Measurements from ENCODE around the gene PKNOX2. TPM values are rescaled to one million over a fixed set of nuclear protein-coding genes. Genes with fewer than 3 reads are reported as not detected.

Gene PKNOX2, protein sequence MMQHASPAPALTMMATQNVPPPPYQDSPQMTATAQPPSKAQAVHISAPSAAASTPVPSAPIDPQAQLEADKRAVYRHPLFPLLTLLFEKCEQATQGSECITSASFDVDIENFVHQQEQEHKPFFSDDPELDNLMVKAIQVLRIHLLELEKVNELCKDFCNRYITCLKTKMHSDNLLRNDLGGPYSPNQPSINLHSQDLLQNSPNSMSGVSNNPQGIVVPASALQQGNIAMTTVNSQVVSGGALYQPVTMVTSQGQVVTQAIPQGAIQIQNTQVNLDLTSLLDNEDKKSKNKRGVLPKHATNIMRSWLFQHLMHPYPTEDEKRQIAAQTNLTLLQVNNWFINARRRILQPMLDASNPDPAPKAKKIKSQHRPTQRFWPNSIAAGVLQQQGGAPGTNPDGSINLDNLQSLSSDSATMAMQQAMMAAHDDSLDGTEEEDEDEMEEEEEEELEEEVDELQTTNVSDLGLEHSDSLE
- 1 to 10 TPM in 2 of 4 donors, under 1 TPM in 1, not detected in 1; 0.40 to 5.9 (median 1.1) TPM for total RNA-seq

DNA sequence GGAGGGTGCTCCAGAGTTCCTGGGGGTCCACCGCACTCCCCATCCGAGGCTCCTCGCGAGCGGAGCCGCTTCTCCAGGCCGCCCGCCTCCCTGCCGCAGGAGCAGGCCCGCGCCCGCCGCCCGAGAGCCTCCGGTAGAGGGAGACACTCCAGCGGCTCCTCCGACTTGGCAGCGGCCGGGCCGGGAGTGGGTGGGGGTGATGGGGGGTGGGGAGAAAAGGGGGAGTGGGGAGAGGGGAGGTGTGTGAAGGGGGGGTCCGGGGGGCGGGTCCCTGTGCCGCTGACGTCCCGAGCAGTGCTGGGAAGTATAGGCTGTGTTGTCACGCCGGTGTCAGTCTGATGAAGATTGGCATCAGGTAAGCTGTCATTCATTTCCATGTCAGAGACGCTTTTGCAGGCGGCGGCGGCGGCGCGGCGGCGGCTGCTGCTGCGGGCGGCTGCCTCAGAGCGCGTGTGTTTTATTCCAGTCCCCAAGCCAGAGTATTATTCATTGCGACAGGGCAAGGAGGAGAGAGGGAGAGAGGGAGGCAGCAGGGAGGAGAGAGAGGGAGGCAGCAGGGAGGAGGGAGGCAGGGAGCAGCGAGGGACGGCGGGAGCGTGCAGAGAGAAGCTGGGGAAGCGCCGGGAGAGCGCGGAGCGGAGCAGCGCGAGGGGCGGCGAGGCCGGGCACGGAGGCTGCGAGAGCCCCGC is at the start of gene PKNOX2:
TSS of gene PKNOX2 (plus strand) at position 330 of the 689 bp plus-strand sequence. CDS start 186,555 bp downstream, outside the sequence.
- 0% methylated on average over 13 to 24 of the region's 58 CpGs for WGBS, 2 donors
- Histone ChIP-seq H3K4me3 (peak within 1 kb of the TSS; percentile 42 to 72 (median 61)), H3K27ac (peak within 1 kb of the TSS; percentile 60 to 90 (median 84)), H3K4me1 (peaks cover 15 to 60% (median 27%) of the 10 kb centered on the region in 3 donors), H3K27me3 (peaks cover 0 to 54% (median 2%) of the 10 kb centered on the region in 4 donors), H3K36me3 (no peaks in the 10 kb centered on the region), H3K9me3 (no peaks in the 10 kb centered on the region)
- DNase-seq: no peak
- TF ChIP-seq, protein P1, sequence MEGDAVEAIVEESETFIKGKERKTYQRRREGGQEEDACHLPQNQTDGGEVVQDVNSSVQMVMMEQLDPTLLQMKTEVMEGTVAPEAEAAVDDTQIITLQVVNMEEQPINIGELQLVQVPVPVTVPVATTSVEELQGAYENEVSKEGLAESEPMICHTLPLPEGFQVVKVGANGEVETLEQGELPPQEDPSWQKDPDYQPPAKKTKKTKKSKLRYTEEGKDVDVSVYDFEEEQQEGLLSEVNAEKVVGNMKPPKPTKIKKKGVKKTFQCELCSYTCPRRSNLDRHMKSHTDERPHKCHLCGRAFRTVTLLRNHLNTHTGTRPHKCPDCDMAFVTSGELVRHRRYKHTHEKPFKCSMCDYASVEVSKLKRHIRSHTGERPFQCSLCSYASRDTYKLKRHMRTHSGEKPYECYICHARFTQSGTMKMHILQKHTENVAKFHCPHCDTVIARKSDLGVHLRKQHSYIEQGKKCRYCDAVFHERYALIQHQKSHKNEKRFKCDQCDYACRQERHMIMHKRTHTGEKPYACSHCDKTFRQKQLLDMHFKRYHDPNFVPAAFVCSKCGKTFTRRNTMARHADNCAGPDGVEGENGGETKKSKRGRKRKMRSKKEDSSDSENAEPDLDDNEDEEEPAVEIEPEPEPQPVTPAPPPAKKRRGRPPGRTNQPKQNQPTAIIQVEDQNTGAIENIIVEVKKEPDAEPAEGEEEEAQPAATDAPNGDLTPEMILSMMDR (IDR thresholded peaks at IDR 0.05): peak in 4 of 6 experiments; percentile 10 to 65 (median 30)
- TF ChIP-seq POLR2A (IDR thresholded peaks at IDR 0.05): peak in 2 of 4 donors; percentile 23 to 27
- intact Hi-C loops (cut with DNase I): loop anchor here (5.0 kb wide), 1 partner anchor 183 kb away; no protein-coding TSS in a partner anchor

DNA sequence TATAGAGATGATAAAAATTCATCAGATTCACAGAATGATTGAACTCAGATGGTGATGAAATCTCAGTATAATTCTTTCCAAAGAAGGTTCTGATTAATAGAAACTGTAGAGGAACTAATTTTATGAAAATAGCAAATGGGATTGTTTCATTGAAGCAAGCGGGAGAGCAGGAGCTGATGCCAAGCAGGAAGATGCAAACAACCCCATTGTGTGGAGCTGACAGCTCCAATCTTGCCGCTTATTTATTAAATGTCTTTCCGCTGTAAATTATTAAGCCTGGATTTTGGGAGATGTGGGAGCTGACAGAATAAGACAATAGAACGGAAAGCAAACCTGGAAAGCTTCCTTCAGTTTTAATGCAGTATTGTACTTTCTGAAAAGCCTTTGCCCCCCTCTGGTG is 47.1 kb upstream of the PKNOX2 start:
- Histone ChIP-seq H3K36me3 (no peaks in the 10 kb centered on the region), H3K27me3 (peaks cover 0 to 22% (median 0%) of the 10 kb centered on the region in 4 donors), H3K9me3 (no peaks in the 10 kb centered on the region), H3K4me1 (no peaks in the 10 kb centered on the region), H3K4me3 (no peak overlapping the region), H3K27ac (no peak overlapping the region)
- no peak for DNase-seq
- no peak for TF ChIP-seq POLR2A (IDR thresholded peaks at IDR 0.05)
- TF ChIP-seq, protein P1 (IDR thresholded peaks at IDR 0.05): no peak
- intact Hi-C loops (cut with DNase I): no loop called here
- 24 to 32% methylated on average over 4 of the region's 4 CpGs for WGBS, 2 donors

DNA sequence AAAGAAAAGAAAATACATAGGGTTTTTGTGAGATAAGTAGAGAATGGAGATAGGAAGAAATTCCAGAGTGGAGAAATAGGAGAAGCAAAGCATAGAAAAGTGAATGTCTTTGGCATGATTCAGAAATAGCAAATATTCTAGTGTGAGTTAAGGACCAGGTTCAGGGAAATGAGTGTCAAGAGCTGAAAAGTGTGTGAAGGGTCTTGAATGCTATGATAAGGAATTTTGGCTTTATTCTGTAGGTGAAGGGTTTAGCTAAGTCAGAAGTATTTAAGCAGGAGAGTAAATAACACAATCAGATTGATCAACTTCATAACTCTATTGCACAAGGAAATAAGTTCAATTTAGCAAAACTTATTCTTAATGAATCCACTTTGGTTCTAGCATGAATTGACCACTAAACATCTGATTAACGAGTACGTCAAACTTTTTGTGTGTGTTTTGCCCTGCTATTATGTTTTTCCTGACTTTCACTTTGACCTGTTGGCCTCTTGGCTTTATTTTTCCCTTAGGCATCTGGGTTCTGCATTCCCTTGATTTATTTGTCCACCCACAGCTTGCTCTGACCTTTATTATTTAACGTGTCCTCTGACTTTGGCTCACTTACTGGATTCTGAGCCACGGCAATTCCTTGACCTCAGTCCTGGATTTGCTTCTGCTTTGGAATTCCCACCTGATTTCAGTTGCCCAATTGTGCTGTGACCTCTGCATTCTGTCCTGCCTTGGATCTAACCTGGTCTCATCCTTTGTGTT is 41.2 kb upstream of the PKNOX2 start:
- Histone ChIP-seq H3K27ac (no peak overlapping the region), H3K9me3 (no peaks in the 10 kb centered on the region), H3K4me3 (no peak overlapping the region), H3K27me3 (peaks cover 0 to 36% (median 0%) of the 10 kb centered on the region in 4 donors), H3K36me3 (no peaks in the 10 kb centered on the region), H3K4me1 (peaks cover 0 to 7% (median 2%) of the 10 kb centered on the region in 3 donors)
- intact Hi-C loops (cut with DNase I): no loop called here
- no peak for TF ChIP-seq POLR2A (IDR thresholded peaks at IDR 0.05)
- TF ChIP-seq, protein P1 (IDR thresholded peaks at IDR 0.05): no peak
- no peak for DNase-seq
- WGBS, 2 donors: 77 to 80% methylated on average over 4 of the region's 4 CpGs

DNA sequence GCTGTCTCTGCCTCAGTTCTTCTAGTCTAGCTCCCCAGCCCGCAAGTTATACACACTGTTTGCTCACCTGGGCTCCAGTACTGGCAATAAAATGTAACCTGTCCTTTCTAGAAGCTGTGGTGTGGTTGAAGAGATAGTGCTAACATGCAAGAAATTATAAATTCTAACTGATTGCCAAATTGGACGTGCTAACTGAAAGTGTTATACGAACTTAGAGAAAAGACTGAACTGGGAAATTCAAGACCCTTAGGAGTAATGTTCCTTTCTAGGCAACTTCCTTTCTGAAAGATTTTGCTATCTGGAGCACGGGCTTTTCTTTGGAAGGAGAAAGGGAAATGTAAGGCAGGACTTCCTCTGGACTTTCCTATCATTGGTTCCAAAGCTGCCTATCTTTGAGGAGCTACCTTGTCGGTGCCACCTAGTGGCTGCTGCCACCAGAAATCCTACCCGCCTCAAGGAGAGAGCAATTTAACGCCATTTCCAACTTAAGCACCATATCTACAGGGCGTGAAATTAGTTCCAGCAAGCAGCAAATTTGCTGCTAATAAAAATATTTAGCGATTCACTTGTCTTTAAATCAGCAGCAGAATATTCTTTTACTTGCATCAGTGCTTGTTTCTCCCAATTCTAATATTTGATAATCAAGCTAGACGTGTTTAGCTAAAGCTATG is 40.5 kb upstream of the PKNOX2 start:
- Histone ChIP-seq H3K27ac (no peak overlapping the region), H3K36me3 (no peaks in the 10 kb centered on the region), H3K4me1 (peaks cover 0 to 7% (median 2%) of the 10 kb centered on the region in 3 donors), H3K4me3 (no peak overlapping the region), H3K27me3 (peaks cover 0 to 29% (median 0%) of the 10 kb centered on the region in 4 donors), H3K9me3 (no peaks in the 10 kb centered on the region)
- TF ChIP-seq POLR2A (IDR thresholded peaks at IDR 0.05): no peak
- TF ChIP-seq, protein P1 (IDR thresholded peaks at IDR 0.05): peak in 4 of 6 experiments; percentile 18 to 54 (median 27)
- WGBS, 2 donors: 68 to 72% methylated on average over 10 of the region's 10 CpGs
- no peak for DNase-seq
- intact Hi-C loops (cut with DNase I): no loop called here

Data from esophagus squamous epithelium (tissue), 5 donors.